Caco-2 (cell line): ENCODE measurements around the gene FITM2. TPM values are rescaled to one million over a fixed set of nuclear protein-coding genes. Genes with fewer than 3 reads are reported as not detected.

Experiments
- BruUV-seq: library from RNA; stranded (reverse); fragments of 400-500 nt; replicated peaks from 2 replicates; lab custom pipeline; 2021; lab: Mats Ljungman, UMichigan
- CTCF ChIA-PET: fragments of 300-600 bp; sonication (Branson Sonifier 250); formaldehyde crosslinking; loops from one replicate; lab custom pipeline; 2022; ENCODE audit warnings: antibody characterized with exemption; lab: Charles Lee
- POLR2A ChIA-PET: fragments of 300-600 bp; sonication (Branson Sonifier 250); formaldehyde crosslinking; loops from one replicate; lab custom pipeline; 2022; ENCODE audit warnings: antibody characterized with exemption; lab: Charles Lee
- DNase-seq, 2 experiments: peaks; one replicate each; pipeline versions ENCODE4 v3.0.0 to v3.0.0-alpha.2; 2020 to 2022
- H3K27me3 ChIP-seq: replicated peaks from 2 replicates; pipeline ENCODE4 v1.6.0; 2011; ENCODE audit warnings: low read length; ENCODE audit not compliant: control insufficient read depth, insufficient read depth
- H3K36me3 ChIP-seq: 2 replicates; pipeline ENCODE4 v1.5.1; 2011; ENCODE audit warnings: low read length; ENCODE audit not compliant: control insufficient read depth, insufficient read depth
- H3K4me1 ChIP-seq: fragments of 250-450 bp; sonication (Bioruptor Pico); 2 replicates; pipeline ENCODE4 v1.5.1; 2020; ENCODE audit warnings: mild to moderate bottlenecking
- H3K4me3 ChIP-seq: 2 replicates; pipeline ENCODE4 v1.5.1; 2011; ENCODE audit warnings: low read depth, mild to moderate bottlenecking, control low read depth, low read length
- H3K9me3 ChIP-seq: fragments of 250-450 bp; sonication (Bioruptor Pico); 2 replicates; pipeline ENCODE4 v1.5.1; 2020; ENCODE audit warnings: mild to moderate bottlenecking, moderate library complexity
- H3K27ac Mint-ChIP-seq: one replicate; pipeline ENCODE4 v1.8.0; 2022; ENCODE audit warnings: mixed read lengths; ENCODE audit not compliant: unreplicated experiment
- H3K27me3 Mint-ChIP-seq: one replicate; pipeline ENCODE4 v1.8.0; 2022; ENCODE audit warnings: mixed read lengths; ENCODE audit not compliant: insufficient read depth, unreplicated experiment
- H3K36me3 Mint-ChIP-seq: one replicate; pipeline ENCODE4 v1.8.0; 2022; ENCODE audit warnings: mild to moderate bottlenecking, mixed read lengths; ENCODE audit not compliant: insufficient read depth, unreplicated experiment
- H3K4me1 Mint-ChIP-seq: one replicate; pipeline ENCODE4 v1.8.0; 2022; ENCODE audit warnings: low read depth, mixed read lengths; ENCODE audit not compliant: unreplicated experiment
- H3K4me3 Mint-ChIP-seq: one replicate; pipeline ENCODE4 v1.8.0; 2022; ENCODE audit warnings: mild to moderate bottlenecking, moderate library complexity, mixed read lengths; ENCODE audit not compliant: unreplicated experiment
- H3K9me3 Mint-ChIP-seq: one replicate; pipeline ENCODE4 v1.8.0; 2022; ENCODE audit warnings: mixed read lengths; ENCODE audit not compliant: unreplicated experiment
- CTCF ChIP-seq, 2 experiments: fragments of 200-600 bp in 1 of 2; IDR thresholded peaks; 1 replicate in 1 of 2; 2 replicates in 1 of 2; pipeline versions ENCODE4 v1.5.1 to v1.8.0; 2011 to 2022; ENCODE audit warnings: antibody characterized with exemption in 1 of 2, control low read depth in 1 of 2, inconsistent platforms in 1 of 2, low read depth in 1 of 2, low read length in 1 of 2, mild to moderate bottlenecking in 1 of 2, moderate library complexity in 1 of 2; ENCODE audit not compliant: insufficient read depth in 1 of 2, severe bottlenecking in 1 of 2, unreplicated experiment in 1 of 2
- intact Hi-C: fragments of 100-400 bp; cut with micrococcal nuclease; formaldehyde crosslinking; loops from one replicate; pipeline ENCODE4 v1.10.0; 2022; ENCODE audit not compliant: unreplicated experiment
- total RNA-seq: library from RNA; stranded (reverse); gene quantifications from 2 replicates; pipeline ENCODE4 v1.2.3, GENCODE V29; 2022

Gene FITM2
- total RNA-seq, 1 experiment from 2014 or later = 14.4 TPM

GRCh38 chr20:44345147-44345546 lies 34.1 kb upstream of the FITM2 start:
- BruUV-seq = no TSS peak

GRCh38 chr20:44344723-44345122 lies 33.7 kb upstream of the FITM2 start:
- H3K9me3 ChIP-seq = no peaks in the 10 kb centered on the region
- H3K9me3 Mint-ChIP-seq = no peaks in the 10 kb centered on the region
- no peak for TF ChIP-seq CTCF (IDR thresholded peaks at IDR 0.05; ENCODE audit: insufficient read depth in 1 of 2, low read depth in 1 of 2, low read length in 1 of 2, severe bottlenecking in 1 of 2, unreplicated experiment in 1 of 2)
- H3K4me3 Mint-ChIP-seq = no peak overlapping the region
- H3K36me3 ChIP-seq = no peaks in the 10 kb centered on the region; the same call in 1 of the 2 replicates
- intact Hi-C loops = no loop called here
- no peaks in the 10 kb centered on the region for H3K27me3 Mint-ChIP-seq
- no peak overlapping the region for H3K4me3 ChIP-seq
- DNase-seq = no peak
- H3K4me1 Mint-ChIP-seq = peaks cover 20% of the 10 kb centered on the region
- peaks cover 12% of the 10 kb centered on the region for H3K4me1 ChIP-seq
- H3K36me3 Mint-ChIP-seq = peaks cover 11% of the 10 kb centered on the region
- H3K27ac Mint-ChIP-seq = no peak overlapping the region
- no peaks in the 10 kb centered on the region for H3K27me3 ChIP-seq
- CTCF ChIA-PET = interaction anchor here (0.7 kb wide), 1 partner anchor 134 kb away, joined by 3 read pairs; no protein-coding TSS in a partner anchor
- POLR2A ChIA-PET = no interaction called here
- no TSS peak for BruUV-seq

More at GRCh38 chr20:44345147-44345546, 34.1 kb upstream of the FITM2 start:
- H3K4me1 Mint-ChIP-seq = peaks cover 20% of the 10 kb centered on the region
- ChIA-PET CTCF (interaction anchor here (0.9 kb wide), 1 partner anchor 127 kb away, joined by 3 read pairs; no protein-coding TSS in a partner anchor), POLR2A (no interaction called here)
- Histone ChIP-seq H3K9me3 (no peaks in the 10 kb centered on the region), H3K4me3 (no peak overlapping the region), H3K4me1 (peaks cover 17% of the 10 kb centered on the region), H3K36me3 (no peaks in the 10 kb centered on the region; the same call in 1 of the 2 replicates), H3K27me3 (no peaks in the 10 kb centered on the region)
- intact Hi-C loops = no loop called here
- no peak for DNase-seq
- no peak overlapping the region for H3K27ac Mint-ChIP-seq
- H3K4me3 Mint-ChIP-seq = no peak overlapping the region
- no peaks in the 10 kb centered on the region for H3K9me3 Mint-ChIP-seq
- no peaks in the 10 kb centered on the region for H3K27me3 Mint-ChIP-seq
- no peak for TF ChIP-seq CTCF (IDR thresholded peaks at IDR 0.05; ENCODE audit: insufficient read depth in 1 of 2, low read depth in 1 of 2, low read length in 1 of 2, severe bottlenecking in 1 of 2, unreplicated experiment in 1 of 2)
- H3K36me3 Mint-ChIP-seq = peaks cover 11% of the 10 kb centered on the region

- Histone ChIP-seq H3K36me3 (no peaks in the 10 kb centered on the region; the same call in 1 of the 2 replicates), H3K4me3 (no peak overlapping the region), H3K4me1 (peaks cover 10% of the 10 kb centered on the region), H3K9me3 (no peaks in the 10 kb centered on the region), H3K27me3 (no peaks in the 10 kb centered on the region)
- H3K4me1 Mint-ChIP-seq = peaks cover 16% of the 10 kb centered on the region
- no peak for TF ChIP-seq CTCF (IDR thresholded peaks at IDR 0.05; ENCODE audit: insufficient read depth in 1 of 2, low read depth in 1 of 2, low read length in 1 of 2, severe bottlenecking in 1 of 2, unreplicated experiment in 1 of 2)
- no TSS peak for BruUV-seq
- no peak for DNase-seq
- no peak overlapping the region for H3K27ac Mint-ChIP-seq
- no peak overlapping the region for H3K4me3 Mint-ChIP-seq
- intact Hi-C loops = no loop called here
- H3K36me3 Mint-ChIP-seq = peaks cover 11% of the 10 kb centered on the region
- no peaks in the 10 kb centered on the region for H3K9me3 Mint-ChIP-seq
- ChIA-PET POLR2A (no interaction called here), CTCF (interaction anchor here (1.1 kb wide), 1 partner anchor 41 kb away, joined by 3 read pairs; no protein-coding TSS in a partner anchor)
- no peaks in the 10 kb centered on the region for H3K27me3 Mint-ChIP-seq
These were observed 32.2 kb upstream of the FITM2 start for GRCh38 chr20:44343162-44343675.
